ENCODE results near the gene NEURL1.
"Not testable (repeated sequence)": the region's sequence is repeated elsewhere in the genome, so short reads cannot be mapped to it uniquely, and the experiment has no call there.

NEURL1 gene

DNA sequence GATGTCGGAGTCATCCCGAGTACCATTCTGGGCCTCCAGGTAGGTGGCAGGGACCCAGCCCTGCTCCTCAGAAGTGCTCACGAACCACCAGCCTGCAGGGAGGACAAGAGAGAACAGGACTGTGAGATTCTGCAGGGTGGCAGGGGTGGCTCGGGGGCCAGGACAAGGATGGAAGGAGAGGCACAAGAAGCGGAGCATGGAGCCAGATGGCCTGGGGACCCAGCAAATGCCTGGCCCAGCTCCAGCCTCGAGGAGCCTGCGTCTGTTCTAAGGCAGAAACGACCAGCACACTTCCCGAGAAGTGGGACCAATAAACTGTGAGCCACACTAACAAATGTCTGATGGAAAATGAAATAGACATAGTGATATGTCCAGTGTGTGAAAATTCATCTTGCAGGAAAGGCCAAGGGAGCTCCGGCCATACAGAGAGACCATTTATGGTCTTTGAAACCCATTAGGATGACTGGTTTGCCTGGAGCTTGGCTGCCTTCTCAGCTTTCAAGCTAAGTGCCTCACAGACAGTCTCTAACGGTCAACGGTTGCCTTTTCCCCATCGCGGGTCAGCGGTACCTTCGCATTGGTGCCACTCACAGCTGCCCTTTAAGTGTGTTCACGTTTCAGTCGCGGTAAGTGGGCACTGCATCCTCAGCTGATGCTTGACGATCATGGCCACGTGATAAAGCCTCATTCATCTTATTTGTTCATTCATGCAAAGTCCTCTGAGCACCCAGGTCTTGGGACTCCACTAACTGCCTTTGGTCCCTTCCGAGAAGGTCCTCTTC lies 133.8 kb downstream of the NEURL1 start:
- no peak for DNase-seq (ENCODE audit: low spot score)

DNA sequence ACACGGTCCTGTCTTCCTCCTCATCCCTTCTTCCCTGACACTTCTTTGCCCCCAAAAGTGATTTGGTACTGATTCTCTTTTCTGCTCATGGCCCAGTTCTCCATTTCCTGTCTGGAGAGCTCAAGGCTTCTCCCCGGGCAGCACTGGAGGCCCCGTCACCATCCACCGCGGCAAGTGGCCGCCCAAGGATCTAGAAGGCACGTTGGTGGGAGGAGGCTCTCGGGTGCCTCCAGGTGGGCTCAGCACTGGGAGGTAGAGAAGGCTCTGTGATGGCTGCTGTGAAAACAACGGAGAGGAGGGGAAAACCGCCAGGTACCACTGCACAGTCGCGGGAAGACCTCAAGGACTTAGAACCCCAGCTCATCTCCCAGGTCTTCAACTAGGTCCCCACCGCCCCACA lies 134.4 kb downstream of the NEURL1 start:
- DNase-seq (ENCODE audit: low spot score): no peak

DNA sequence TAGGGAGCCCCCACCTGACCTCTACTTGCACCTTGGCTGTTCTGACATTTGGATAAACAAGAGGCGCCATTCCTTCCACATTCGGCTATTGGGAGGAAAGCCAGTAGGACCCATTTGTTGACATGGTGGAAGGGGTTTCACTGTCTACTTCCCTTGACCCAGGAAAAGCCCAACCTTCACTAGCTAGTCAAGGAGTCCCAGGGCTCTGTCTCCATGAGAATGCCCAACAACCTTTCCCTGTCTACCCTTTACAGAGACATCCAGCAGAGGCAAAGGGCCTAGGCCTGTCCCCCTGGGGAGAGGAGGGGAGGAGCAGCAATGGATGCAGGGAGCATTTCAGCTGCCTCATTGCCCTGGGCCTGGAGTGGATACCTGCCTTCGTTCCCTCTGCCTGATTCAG lies 136.1 kb downstream of the NEURL1 start:
- DNase-seq (ENCODE audit: low spot score): no peak

DNA sequence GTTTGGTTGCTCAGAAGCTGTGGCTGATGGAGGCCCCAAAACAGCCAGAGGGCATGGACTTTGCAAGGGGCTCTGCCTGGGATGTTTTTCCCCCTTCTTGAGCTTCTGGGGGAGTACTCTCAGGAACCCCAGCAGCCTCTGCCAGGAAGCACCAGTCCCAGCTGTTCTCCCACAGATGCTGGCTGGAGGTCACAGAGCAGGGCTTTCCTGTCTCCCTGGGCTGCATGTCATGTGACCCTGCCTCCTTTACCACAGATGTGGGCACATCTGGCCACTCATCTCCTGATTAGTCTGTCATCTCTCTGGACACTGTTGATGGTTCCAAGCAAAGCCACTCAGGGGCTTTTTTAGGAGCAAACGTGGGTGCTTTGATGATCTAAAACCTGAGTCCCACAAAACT lies 136.7 kb downstream of the NEURL1 start:
- DNase-seq (ENCODE audit: low spot score): no peak

DNA sequence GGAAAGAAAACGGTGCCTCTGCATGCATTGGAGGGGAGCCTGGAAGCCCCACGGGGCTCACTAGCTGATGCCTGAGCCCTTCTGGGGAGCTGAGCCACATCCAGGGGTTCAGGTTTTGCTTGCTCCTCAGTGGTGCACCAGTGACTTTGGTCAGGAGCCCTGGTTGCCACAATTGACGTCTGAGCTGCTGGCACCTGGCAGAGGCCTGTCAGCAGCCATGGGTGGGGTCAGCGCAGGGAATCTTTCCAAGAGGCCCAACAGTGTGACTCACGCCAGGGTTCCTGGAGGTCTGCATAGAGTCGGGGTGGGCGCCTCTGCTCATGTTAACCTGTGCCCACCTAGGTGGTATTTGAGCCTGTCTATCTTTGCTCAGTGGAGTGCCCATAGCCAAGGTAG lies 138.7 kb downstream of the NEURL1 start:
- DNase-seq (ENCODE audit: low spot score): no peak

DNA sequence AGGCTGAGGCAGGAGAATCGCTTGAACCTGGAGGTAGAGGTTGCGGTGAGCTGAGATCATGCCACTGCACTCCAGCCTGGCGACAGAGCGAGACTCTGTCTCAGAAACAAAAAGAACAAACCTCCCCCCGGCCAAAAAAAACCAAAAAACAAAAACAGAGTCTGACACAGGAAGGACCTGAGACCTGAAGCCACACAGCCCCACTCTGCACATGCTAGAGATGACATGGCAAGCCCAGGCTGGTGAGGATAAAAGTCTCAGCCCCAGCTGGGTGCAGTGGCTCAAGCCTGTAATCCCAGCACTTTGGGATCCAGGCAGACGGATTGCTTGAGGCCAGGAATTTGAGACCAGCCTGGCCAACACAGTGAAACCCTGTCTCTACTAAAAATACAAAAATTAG lies 139.4 kb downstream of the NEURL1 start:
- not testable (repeated sequence) for DNase-seq (ENCODE audit: low spot score)

DNA sequence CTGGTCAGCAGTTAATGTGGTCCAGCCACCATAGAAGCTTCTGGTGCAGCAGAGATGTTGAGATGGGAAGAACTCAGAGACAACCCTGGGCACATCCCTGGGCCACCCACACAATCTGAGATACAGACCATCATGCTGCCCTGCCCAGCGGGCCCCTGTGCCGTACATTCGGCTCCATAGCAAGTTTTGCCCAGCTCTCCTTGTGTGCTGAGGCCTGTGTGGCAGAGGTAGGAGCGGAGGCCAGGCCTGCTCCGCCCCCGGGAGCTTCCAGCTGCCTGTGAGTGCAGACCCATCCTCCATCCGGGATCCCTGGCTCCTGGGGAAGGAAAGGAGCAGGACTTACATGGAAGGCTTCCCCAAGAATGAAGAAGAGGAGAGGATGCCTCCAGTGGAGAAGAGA lies 140.3 kb downstream of the NEURL1 start:
- DNase-seq (ENCODE audit: low spot score): no peak

DNA sequence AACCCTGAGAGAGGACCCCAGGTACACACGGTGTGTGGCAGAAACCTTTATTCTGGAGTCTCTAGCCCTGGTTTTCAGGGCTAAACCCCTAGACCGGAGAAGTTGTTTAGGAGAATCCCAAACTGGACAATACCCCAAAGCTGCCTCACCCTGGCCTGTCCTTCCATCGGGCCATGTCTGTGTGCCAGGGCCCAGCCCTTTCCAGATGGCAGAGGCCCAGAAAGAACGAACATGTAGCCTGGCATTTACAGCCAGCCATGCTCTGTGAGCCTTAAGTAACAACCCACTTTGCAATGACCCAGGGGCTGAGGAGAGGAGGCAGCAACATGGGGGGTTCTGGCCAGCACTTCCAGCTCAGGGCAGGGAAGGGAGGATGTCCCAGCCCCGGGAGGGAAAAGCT lies 142.1 kb downstream of the NEURL1 start:
- DNase-seq (ENCODE audit: low spot score): no peak

DNA sequence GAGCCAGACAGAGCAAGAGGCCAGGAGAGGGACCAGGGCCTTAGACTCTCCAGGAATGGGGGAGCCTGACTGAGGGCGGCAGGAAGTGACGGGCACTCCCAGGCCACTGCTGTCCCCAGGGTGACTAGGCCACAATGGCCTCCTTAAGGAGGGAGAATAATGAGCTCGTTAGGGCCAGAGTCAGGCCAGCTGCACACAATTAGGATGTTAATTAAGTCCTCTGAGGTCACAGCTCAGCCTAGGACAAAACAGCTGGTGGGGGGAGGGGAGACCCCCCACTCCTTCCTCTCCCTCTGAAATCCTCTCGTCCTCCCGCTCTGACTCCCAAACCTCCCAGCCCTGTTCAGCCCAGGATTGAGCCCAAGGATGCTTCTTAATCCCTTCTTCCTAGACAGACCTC lies 143.0 kb downstream of the NEURL1 start:
- peak; percentile 66 for DNase-seq (ENCODE audit: low spot score)

DNA sequence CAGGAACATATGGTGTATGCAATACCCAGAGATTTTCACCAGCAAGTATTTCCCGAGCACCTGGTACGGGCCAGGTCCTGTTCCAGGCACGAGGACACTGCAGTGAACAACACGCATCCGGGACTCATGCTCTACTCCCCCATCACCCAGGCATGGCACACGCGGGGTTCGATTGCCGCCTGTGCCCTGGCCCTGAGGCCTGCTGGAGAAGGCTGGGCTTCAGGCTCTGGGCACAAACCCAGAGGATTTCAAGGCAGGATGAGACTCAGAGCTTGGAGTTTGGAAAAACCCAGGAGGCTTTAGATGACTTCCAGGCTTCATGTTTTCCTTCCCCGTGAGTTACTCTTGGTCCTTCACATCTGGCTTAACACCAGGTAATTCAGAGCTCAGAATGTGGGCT lies 143.5 kb downstream of the NEURL1 start:
- DNase-seq (ENCODE audit: low spot score): no peak

DNA sequence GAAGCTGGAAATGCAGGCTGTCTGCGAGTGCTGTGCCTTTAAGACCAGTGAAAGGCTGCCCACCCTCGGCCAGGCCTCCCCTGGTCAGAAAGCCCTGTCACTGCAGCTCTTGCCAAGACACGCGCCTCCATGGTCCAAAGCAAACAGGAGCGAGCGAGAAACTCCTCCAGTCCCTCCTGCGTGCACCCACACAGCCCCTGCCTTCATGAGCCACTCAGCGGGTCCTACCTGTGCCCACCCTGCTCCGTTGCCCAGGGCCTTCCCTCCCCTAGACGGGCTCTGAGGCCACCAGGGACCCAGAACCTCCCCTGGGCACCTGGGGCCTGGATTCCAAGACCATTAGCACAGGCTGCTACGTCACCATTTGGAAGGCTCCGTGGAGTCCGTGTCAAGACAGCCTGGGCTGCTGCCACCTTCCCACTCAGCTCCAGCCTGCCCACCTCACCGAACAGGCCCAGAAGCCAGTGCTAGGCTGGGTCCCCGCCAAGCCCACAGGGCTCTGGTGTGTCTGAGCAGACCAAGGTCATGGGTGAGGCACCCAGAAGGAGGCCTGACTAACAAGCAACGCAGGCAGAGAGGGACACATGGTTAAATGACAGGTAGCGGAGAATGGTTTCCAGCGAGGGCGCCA lies 144.5 kb downstream of the NEURL1 start:
- no peak for DNase-seq (ENCODE audit: low spot score)

DNA sequence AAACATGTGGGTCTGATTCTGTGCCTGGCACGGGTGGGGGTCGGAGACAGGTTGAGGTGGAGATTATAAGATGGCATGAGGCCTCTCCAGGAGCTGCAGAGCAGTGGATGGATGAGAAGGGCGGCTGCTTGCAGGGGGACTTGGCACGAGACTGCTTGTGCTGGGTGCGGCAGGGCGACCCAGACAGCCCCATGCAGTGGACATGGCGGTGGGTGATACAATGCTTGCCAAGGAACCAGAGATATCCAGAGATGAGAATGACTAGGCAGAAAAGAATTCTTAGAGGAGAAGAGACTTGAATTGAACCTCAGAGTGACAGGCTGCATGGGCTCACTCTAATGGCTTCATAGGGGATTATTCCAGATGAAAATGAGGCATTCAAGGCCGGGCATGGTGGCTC lies 145.4 kb downstream of the NEURL1 start:
- no peak for DNase-seq (ENCODE audit: low spot score)

DNA sequence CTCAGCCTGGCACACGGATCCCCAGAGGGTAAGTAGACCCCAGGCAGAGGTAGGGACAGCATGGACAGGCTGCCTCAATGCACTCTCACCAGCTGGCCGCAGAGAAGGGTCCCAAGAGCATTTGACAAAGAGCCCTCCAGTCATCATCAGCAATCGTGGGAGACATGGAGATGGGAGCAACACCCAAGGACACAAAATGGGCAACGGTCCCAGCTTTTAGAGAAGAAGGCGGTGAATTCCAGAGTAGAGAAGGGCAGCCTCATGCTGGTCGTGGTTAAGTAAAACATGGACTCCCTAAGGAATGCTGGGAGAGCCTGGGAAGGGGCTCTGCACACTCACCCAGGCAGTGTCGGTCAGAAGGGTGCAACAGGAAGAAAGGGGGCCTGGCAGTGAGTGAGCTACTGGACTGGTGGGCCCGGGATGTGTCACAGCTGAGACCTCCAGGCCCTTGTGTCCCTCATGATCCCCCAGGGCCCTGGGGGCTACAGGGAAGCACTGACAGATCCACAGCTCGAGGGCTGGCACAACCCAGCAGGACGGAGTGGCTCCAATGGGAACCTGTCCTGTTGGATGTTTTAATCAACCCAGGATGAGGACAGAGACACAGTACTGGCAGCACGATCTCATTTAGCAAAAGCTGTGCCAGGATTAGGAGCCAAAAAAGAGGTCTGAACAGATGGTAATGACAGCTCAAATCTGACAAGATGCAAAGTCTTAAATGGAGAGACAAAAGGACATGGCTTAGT lies 147.1 kb downstream of the NEURL1 start:
- DNase-seq (ENCODE audit: low spot score): no peak

DNA sequence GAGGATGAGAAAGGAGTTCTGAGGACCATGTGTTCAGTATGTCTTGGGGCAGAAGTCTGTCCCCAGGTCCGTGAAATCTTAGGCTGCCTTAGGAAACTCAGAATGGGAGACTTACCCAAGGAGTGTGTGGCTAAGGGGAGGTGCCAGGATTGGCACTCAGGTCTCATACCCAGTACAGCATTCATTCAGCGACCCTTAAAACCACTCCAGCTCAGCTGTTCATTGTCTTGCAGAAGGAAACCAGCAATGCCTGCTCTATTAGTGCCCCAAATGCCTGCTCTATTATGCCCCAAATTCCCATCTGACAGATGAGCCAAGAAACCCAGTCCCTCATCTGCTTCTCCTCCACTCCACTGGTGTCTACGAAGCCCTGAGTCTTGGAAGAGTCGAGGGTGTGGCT lies 147.8 kb downstream of the NEURL1 start:
- DNase-seq (ENCODE audit: low spot score): no peak
